ENCODE measurements around the gene AIFM1. TPM values are rescaled to one million over a fixed set of nuclear protein-coding genes. Genes with fewer than 3 reads are reported as not detected.

The AIFM1 gene
- polyA plus RNA-seq, 2 of the 4 experiments (the other 2 are of a cell fraction): 90.2 to 103 TPM

DNA sequence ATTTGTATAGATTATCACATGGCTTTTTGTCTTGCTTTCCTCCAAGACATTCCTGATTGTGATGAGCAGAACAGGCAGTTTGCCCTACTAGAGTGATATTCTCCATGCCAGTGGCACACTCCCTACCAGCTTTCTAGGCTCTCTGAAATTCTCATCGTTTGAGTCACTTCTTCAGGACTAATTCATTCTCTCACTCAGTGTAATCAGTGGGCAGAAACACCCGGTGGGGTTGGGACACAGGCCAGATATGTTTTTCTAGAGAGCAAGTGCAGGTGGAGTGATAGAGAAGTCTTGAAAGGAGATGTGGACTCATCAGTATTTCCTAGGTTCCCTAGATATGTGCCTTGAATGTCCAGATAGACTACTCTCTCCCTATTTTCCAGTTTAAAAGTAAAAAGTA is 19.2 kb upstream of the AIFM1 start:
- ATAC-seq: no peak
- Histone ChIP-seq H3K27ac (no peak overlapping the region), H3K4me3 (no peak overlapping the region), H3K4me2 (no peak overlapping the region), H3K9me3 (no peaks in the 10 kb centered on the region), H3K4me1 (no peaks in the 10 kb centered on the region)
- no peak for FAIRE-seq
- CTCF ChIA-PET: interaction anchor here (1.1 kb wide), 1 partner anchor 106 kb away, joined by 3 read pairs; no protein-coding TSS in a partner anchor
- 0% methylated on average over 2 of the region's 2 CpGs for WGBS (ENCODE audit: missing lambda C conversion rate)
- POLR2A ChIA-PET: no interaction called here
- DNase-seq (ENCODE audit: low read depth in 1 of 2, low spot score in 1 of 2): no peak
- TF ChIP-seq TFCP2L1 (CRISPR knock-in tag; IDR thresholded peaks at IDR 0.05) (no peak), CEBPB (IDR thresholded peaks at IDR 0.05) (no peak), HOXB13 (CRISPR knock-in tag; IDR thresholded peaks at IDR 0.05; ENCODE audit: low read depth) (no peak), HOXB5 (CRISPR knock-in tag; IDR thresholded peaks at IDR 0.05) (no peak), SMC3 (IDR thresholded peaks at IDR 0.05) (no peak), NPAS2 (CRISPR knock-in tag; IDR thresholded peaks at IDR 0.05; ENCODE audit: borderline replicate concordance) (no peak), GATA3 (IDR thresholded peaks at IDR 0.05; ENCODE audit: borderline replicate concordance) (no peak), NFE2L2 (conservative IDR thresholded peaks at IDR 0.05; ENCODE audit: low read length) (no peak), TP53 (CRISPR knock-in tag; IDR thresholded peaks at IDR 0.05) (no peak), POLR2AphosphoS2 (conservative IDR thresholded peaks at IDR 0.05; ENCODE audit: low read length) (no peak), CBX2 (IDR thresholded peaks at IDR 0.05; ENCODE audit: borderline replicate concordance, low read depth) (no peak), ZFP36 (IDR thresholded peaks at IDR 0.05; ENCODE audit: borderline replicate concordance, partially characterized antibody) (no peak), RFX5 (IDR thresholded peaks at IDR 0.05) (no peak), ZNF302 (CRISPR knock-in tag; IDR thresholded peaks at IDR 0.05) (no peak)
- TF ChIP-seq, protein P1, sequence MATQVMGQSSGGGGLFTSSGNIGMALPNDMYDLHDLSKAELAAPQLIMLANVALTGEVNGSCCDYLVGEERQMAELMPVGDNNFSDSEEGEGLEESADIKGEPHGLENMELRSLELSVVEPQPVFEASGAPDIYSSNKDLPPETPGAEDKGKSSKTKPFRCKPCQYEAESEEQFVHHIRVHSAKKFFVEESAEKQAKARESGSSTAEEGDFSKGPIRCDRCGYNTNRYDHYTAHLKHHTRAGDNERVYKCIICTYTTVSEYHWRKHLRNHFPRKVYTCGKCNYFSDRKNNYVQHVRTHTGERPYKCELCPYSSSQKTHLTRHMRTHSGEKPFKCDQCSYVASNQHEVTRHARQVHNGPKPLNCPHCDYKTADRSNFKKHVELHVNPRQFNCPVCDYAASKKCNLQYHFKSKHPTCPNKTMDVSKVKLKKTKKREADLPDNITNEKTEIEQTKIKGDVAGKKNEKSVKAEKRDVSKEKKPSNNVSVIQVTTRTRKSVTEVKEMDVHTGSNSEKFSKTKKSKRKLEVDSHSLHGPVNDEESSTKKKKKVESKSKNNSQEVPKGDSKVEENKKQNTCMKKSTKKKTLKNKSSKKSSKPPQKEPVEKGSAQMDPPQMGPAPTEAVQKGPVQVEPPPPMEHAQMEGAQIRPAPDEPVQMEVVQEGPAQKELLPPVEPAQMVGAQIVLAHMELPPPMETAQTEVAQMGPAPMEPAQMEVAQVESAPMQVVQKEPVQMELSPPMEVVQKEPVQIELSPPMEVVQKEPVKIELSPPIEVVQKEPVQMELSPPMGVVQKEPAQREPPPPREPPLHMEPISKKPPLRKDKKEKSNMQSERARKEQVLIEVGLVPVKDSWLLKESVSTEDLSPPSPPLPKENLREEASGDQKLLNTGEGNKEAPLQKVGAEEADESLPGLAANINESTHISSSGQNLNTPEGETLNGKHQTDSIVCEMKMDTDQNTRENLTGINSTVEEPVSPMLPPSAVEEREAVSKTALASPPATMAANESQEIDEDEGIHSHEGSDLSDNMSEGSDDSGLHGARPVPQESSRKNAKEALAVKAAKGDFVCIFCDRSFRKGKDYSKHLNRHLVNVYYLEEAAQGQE (IDR thresholded peaks at IDR 0.05): no peak
- TF ChIP-seq, protein P2, sequence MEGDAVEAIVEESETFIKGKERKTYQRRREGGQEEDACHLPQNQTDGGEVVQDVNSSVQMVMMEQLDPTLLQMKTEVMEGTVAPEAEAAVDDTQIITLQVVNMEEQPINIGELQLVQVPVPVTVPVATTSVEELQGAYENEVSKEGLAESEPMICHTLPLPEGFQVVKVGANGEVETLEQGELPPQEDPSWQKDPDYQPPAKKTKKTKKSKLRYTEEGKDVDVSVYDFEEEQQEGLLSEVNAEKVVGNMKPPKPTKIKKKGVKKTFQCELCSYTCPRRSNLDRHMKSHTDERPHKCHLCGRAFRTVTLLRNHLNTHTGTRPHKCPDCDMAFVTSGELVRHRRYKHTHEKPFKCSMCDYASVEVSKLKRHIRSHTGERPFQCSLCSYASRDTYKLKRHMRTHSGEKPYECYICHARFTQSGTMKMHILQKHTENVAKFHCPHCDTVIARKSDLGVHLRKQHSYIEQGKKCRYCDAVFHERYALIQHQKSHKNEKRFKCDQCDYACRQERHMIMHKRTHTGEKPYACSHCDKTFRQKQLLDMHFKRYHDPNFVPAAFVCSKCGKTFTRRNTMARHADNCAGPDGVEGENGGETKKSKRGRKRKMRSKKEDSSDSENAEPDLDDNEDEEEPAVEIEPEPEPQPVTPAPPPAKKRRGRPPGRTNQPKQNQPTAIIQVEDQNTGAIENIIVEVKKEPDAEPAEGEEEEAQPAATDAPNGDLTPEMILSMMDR (IDR thresholded peaks at IDR 0.05): no peak
- TF ChIP-seq, protein P3, sequence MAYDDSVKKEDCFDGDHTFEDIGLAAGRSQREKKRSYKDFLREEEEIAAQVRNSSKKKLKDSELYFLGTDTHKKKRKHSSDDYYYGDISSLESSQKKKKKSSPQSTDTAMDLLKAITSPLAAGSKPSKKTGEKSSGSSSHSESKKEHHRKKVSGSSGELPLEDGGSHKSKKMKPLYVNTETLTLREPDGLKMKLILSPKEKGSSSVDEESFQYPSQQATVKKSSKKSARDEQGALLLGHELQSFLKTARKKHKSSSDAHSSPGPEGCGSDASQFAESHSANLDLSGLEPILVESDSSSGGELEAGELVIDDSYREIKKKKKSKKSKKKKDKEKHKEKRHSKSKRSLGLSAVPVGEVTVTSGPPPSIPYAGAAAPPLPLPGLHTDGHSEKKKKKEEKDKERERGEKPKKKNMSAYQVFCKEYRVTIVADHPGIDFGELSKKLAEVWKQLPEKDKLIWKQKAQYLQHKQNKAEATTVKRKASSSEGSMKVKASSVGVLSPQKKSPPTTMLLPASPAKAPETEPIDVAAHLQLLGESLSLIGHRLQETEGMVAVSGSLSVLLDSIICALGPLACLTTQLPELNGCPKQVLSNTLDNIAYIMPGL (CRISPR knock-in tag; IDR thresholded peaks at IDR 0.05; ENCODE audit: borderline replicate concordance): no peak
- TF ChIP-seq, protein P4, sequence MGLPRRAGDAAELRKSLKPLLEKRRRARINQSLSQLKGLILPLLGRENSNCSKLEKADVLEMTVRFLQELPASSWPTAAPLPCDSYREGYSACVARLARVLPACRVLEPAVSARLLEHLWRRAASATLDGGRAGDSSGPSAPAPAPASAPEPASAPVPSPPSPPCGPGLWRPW (IDR thresholded peaks at IDR 0.05): no peak

DNA sequence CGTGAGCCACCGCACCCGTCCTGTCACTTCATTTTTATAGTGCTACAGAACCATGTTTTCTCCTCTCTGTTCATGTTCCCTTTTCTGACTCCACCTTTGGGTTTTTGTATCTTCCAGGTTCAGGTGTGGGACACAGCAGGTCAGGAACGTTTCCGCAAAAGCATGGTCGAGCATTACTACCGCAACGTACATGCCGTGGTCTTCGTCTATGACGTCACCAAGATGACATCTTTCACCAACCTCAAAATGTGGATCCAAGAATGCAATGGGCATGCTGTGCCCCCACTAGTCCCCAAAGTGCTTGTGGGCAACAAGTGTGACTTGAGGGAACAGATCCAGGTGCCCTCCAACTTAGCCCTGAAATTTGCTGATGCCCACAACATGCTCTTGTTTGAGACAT is 18.5 kb upstream of the AIFM1 start:
- TF ChIP-seq FOXS1 (CRISPR knock-in tag; IDR thresholded peaks at IDR 0.05): no peak
- TF ChIP-seq ZC3H11A (IDR thresholded peaks at IDR 0.05): no peak
- TF ChIP-seq TFCP2L1 (CRISPR knock-in tag; IDR thresholded peaks at IDR 0.05): no peak
- TF ChIP-seq BHLHE40 (IDR thresholded peaks at IDR 0.05; ENCODE audit: low read depth, low read length): no peak
- TF ChIP-seq JUNB (IDR thresholded peaks at IDR 0.05): no peak
- TF ChIP-seq EHMT2 (IDR thresholded peaks at IDR 0.05; ENCODE audit: low read depth): no peak
- TF ChIP-seq PHF8 (IDR thresholded peaks at IDR 0.05; ENCODE audit: borderline replicate concordance, low read depth): no peak
- no peak for TF ChIP-seq RFX5 (IDR thresholded peaks at IDR 0.05)
- TF ChIP-seq HOXA7 (CRISPR knock-in tag; IDR thresholded peaks at IDR 0.05): no peak
- TF ChIP-seq MAFK (IDR thresholded peaks at IDR 0.05; ENCODE audit: partially characterized antibody): no peak
- no peak for TF ChIP-seq SMC3 (IDR thresholded peaks at IDR 0.05)
- TF ChIP-seq RARB (CRISPR knock-in tag; IDR thresholded peaks at IDR 0.05): no peak
- TF ChIP-seq NFE2L2 (conservative IDR thresholded peaks at IDR 0.05; ENCODE audit: low read length): no peak
- TF ChIP-seq, protein P5, sequence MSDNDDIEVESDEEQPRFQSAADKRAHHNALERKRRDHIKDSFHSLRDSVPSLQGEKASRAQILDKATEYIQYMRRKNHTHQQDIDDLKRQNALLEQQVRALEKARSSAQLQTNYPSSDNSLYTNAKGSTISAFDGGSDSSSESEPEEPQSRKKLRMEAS (IDR thresholded peaks at IDR 0.05): no peak
- no peak for TF ChIP-seq KDM5A (IDR thresholded peaks at IDR 0.05)
- no peak for TF ChIP-seq CHD4 (IDR thresholded peaks at IDR 0.05; ENCODE audit: borderline replicate concordance)
- TF ChIP-seq RCOR1 (IDR thresholded peaks at IDR 0.05; ENCODE audit: low read depth, low read length): no peak
- no peak for TF ChIP-seq ZNF302 (CRISPR knock-in tag; IDR thresholded peaks at IDR 0.05)
- TF ChIP-seq, protein P4 (IDR thresholded peaks at IDR 0.05): no peak
- ATAC-seq (no peak), FAIRE-seq (no peak), DNase-seq (ENCODE audit: low read depth in 1 of 2, low spot score in 1 of 2) (no peak)
- ChIA-PET POLR2A (no interaction called here), CTCF (interaction anchor here (1.1 kb wide), 1 partner anchor 105 kb away, joined by 3 read pairs; no protein-coding TSS in a partner anchor)
- WGBS (ENCODE audit: missing lambda C conversion rate): 94% methylated on average over 11 of the region's 11 CpGs
- H3K9me3 ChIP-seq: no peaks in the 10 kb centered on the region
- no peak overlapping the region for H3K4me2 ChIP-seq
- no peak overlapping the region for H3K27ac ChIP-seq
- H3K4me1 ChIP-seq: no peaks in the 10 kb centered on the region
- no peak overlapping the region for H3K4me3 ChIP-seq

Measured in A549 (cell line).